Erythroblast (primary cell): ENCODE results near the gene THAP11.

Source experiments
- GATA1 ChIP-seq: IDR thresholded peaks from 2 replicates; pipeline ENCODE4 v1.6.1; 2011; ENCODE audit warnings: low read depth, mild to moderate bottlenecking, control low read depth, low read length, moderate library complexity
- POLR2A ChIP-seq: IDR thresholded peaks from 2 replicates; pipeline ENCODE4 v1.6.1; 2011; ENCODE audit warnings: mild to moderate bottlenecking, low read length

- no peak for TF ChIP-seq POLR2A
- no peak for TF ChIP-seq GATA1
Measured at GRCh38 chr16:67881621-67882161, 39.6 kb downstream of the THAP11 start.
